Measurements from ENCODE around the gene KCNH8.

KCNH8 gene

DNA sequence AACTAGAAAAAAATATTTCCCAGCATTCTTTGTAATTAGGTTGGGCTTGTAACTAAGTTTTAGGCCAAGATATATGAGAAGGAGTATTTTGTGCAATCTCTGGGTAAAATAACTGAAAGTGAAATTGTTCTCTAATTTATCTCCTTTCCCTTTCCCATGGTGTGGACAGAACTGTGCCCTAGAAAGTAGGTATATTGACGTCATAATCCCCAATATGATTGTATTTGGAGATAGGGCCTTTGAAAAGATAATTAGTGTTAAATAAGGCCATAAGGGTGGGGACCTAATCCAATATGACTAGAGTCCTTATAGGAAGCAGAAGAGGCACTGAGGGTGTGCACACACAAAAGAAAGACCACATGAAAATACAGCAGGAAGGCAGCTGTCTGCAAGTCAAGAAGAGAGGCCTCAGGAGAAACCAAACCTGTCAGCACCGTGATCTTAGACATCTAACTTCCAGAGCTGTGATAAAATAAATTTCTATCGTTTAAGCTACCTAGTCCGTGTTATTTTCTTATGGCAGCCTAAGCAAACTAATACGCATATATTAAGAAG, 106.6 kb downstream of the KCNH8 start:
- Mint-ChIP-seq H3K4me1 (ENCODE audit: low read depth) (peaks cover 8% of the 10 kb centered on the region), H3K36me3 (ENCODE audit: low read depth) (no peaks in the 10 kb centered on the region), H3K9me3 (no peaks in the 10 kb centered on the region), H3K27ac (no peak overlapping the region), H3K4me3 (no peak overlapping the region), H3K27me3 (no peaks in the 10 kb centered on the region)

- Mint-ChIP-seq H3K4me1 (ENCODE audit: low read depth) (peaks cover 8% of the 10 kb centered on the region), H3K4me3 (no peak overlapping the region), H3K36me3 (ENCODE audit: low read depth) (no peaks in the 10 kb centered on the region), H3K27ac (no peak overlapping the region), H3K27me3 (no peaks in the 10 kb centered on the region), H3K9me3 (no peaks in the 10 kb centered on the region)
Measured at GRCh38 chr3:19256313-19256712, 108.0 kb downstream of the KCNH8 start.

DNA sequence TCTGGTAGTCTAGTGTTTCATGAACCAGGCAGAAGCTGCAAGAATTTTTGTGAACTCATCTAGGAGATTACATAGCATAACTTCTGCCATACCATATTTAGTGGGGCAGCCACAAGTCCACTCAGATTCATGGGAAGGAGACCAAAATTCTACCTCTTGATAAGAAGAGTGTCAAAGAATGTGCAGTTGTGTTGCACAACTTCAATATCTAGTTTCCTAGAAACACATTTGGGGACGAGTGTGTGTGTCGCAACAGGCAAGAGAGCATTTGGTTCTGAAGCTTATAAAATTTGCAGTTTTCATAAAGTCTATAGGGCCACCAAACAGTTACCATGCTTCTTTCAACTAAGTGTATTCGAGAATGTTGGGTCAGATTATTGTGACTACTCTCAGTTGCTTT, 115.3 kb downstream of the KCNH8 start:
- Mint-ChIP-seq H3K9me3 (no peaks in the 10 kb centered on the region), H3K4me3 (no peak overlapping the region), H3K4me1 (ENCODE audit: low read depth) (no peaks in the 10 kb centered on the region), H3K36me3 (ENCODE audit: low read depth) (no peaks in the 10 kb centered on the region), H3K27me3 (no peaks in the 10 kb centered on the region), H3K27ac (no peak overlapping the region)

DNA sequence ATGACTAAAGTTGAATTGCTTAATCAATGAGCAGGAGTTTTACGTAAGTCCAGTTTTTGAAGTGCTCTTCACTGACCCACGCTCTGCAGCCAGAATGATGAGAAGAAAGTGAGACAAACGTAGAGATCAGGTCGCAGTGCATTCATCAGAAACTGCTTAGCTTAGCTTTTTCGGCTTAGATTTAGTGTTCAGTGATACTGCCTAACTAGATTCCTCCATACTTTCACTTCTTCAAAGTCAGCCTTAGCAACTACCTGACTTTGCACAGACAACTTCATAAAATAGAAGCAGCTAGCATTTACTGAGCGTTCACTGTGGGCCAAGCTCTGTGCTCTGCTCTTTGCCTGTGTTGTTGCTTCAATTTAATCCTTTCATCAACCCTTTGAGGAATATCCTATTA, 116.1 kb downstream of the KCNH8 start:
- Mint-ChIP-seq H3K27me3 (no peaks in the 10 kb centered on the region), H3K9me3 (no peaks in the 10 kb centered on the region), H3K4me3 (no peak overlapping the region), H3K36me3 (ENCODE audit: low read depth) (no peaks in the 10 kb centered on the region), H3K4me1 (ENCODE audit: low read depth) (no peaks in the 10 kb centered on the region), H3K27ac (no peak overlapping the region)

DNA sequence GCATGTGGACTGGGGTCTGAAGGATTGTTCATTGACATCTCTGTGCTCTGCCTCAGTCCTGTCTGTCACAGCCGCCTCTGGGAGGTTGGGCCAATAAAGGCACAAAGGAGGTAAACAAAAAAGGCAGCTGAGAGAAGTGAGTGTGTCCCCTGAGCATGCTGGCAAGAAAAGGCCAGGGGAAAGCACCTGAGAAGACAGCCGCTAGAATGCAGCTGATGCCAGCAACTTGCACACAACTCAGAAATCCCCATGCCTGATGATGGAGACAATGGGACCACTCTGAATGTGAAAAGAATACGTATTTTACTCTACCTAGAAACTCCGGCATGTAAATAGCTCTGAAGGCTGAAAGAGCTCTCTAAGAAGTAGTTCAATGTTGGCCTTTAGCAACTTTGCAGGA, 118.7 kb downstream of the KCNH8 start:
- Mint-ChIP-seq H3K36me3 (ENCODE audit: low read depth) (no peaks in the 10 kb centered on the region), H3K4me3 (no peak overlapping the region), H3K27me3 (no peaks in the 10 kb centered on the region), H3K9me3 (no peaks in the 10 kb centered on the region), H3K4me1 (ENCODE audit: low read depth) (no peaks in the 10 kb centered on the region), H3K27ac (no peak overlapping the region)

GRCh38 chr3:19270481-19270880, 122.2 kb downstream of the KCNH8 start:
- H3K27me3 Mint-ChIP-seq = no peaks in the 10 kb centered on the region
- no peak overlapping the region for H3K27ac Mint-ChIP-seq
- no peak overlapping the region for H3K4me3 Mint-ChIP-seq
- no peaks in the 10 kb centered on the region for H3K9me3 Mint-ChIP-seq
- H3K36me3 Mint-ChIP-seq (ENCODE audit: low read depth) = no peaks in the 10 kb centered on the region
- no peaks in the 10 kb centered on the region for H3K4me1 Mint-ChIP-seq (ENCODE audit: low read depth)

DNA sequence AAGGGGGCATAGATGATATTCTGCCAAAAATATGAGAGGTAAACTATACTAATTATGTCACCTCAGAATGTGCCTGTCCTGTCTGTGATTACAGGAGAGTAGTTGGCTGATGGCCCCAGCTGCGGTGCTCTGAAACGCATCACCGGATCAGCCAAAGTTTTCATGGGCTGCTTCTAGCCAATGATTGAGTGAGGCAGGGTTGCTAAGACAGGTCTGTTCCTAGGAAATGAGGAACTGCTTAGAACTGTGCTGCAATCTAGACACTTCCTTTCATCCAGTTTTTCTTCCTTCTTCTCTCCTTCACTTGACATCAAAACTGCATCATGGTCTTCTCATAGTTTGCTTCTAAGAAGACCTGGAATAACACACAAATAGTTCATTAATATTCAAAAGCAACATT, 124.0 kb downstream of the KCNH8 start:
- Mint-ChIP-seq H3K9me3 (no peaks in the 10 kb centered on the region), H3K36me3 (ENCODE audit: low read depth) (no peaks in the 10 kb centered on the region), H3K4me3 (no peak overlapping the region), H3K4me1 (ENCODE audit: low read depth) (no peaks in the 10 kb centered on the region), H3K27me3 (no peaks in the 10 kb centered on the region), H3K27ac (no peak overlapping the region)

GRCh38 chr3:19273091-19273490, 124.8 kb downstream of the KCNH8 start:
- Mint-ChIP-seq H3K4me3 (no peak overlapping the region), H3K27me3 (no peaks in the 10 kb centered on the region), H3K27ac (no peak overlapping the region), H3K36me3 (ENCODE audit: low read depth) (no peaks in the 10 kb centered on the region), H3K9me3 (no peaks in the 10 kb centered on the region), H3K4me1 (ENCODE audit: low read depth) (no peaks in the 10 kb centered on the region)

DNA sequence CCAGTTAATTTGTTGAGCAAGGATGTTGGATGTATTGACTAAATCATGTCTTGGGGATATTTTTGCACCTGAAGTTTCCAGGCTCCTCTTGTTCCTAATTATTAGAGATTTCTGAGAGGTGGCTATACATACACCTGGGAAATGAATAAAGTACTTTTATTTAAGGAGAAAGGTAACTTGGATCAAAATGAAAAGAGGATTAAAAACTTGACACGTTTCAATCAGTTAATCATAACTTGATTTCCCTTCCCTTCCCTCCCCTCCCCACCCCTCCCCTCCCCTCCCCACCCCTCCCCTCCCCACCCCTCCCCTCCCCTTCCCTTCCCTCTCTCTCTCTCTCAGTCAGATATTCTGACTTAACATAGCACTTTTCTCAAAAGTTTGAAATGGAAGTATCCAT, 126.3 kb downstream of the KCNH8 start:
- H3K4me1 Mint-ChIP-seq (ENCODE audit: low read depth) = no peaks in the 10 kb centered on the region
- H3K36me3 Mint-ChIP-seq (ENCODE audit: low read depth) = no peaks in the 10 kb centered on the region
- no peak overlapping the region for H3K4me3 Mint-ChIP-seq
- no peak overlapping the region for H3K27ac Mint-ChIP-seq
- no peaks in the 10 kb centered on the region for H3K9me3 Mint-ChIP-seq
- H3K27me3 Mint-ChIP-seq = peaks cover 3% of the 10 kb centered on the region

GRCh38 chr3:19284974-19285373, 136.7 kb downstream of the KCNH8 start:
- Mint-ChIP-seq H3K9me3 (no peaks in the 10 kb centered on the region), H3K27me3 (no peaks in the 10 kb centered on the region), H3K36me3 (ENCODE audit: low read depth) (no peaks in the 10 kb centered on the region), H3K27ac (no peak overlapping the region), H3K4me3 (no peak overlapping the region), H3K4me1 (ENCODE audit: low read depth) (no peaks in the 10 kb centered on the region)

GRCh38 chr3:19293295-19293694, 145.0 kb downstream of the KCNH8 start:
- Mint-ChIP-seq H3K9me3 (no peaks in the 10 kb centered on the region), H3K27ac (no peak overlapping the region), H3K4me1 (ENCODE audit: low read depth) (no peaks in the 10 kb centered on the region), H3K27me3 (no peaks in the 10 kb centered on the region), H3K4me3 (no peak overlapping the region), H3K36me3 (ENCODE audit: low read depth) (no peaks in the 10 kb centered on the region)

DNA sequence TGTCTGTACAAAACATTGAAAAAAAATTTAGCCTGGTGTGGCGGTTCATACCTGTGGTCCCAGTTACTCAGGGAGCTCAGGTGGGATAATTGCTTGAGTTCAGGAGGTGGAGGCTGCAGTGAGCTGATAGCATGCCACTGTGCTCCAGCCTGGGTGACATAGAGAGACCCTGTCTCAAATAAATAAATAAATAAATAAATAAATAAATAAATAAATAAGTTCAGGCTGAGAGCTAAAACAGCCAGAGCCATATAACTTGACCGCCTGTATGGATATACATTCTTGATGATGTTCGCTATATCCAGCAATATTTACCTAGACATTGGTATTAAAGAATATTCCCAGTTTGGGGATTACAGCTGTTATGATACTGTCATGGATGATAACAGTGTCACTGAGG, 146.9 kb downstream of the KCNH8 start:
- H3K27ac Mint-ChIP-seq = no peak overlapping the region
- H3K4me1 Mint-ChIP-seq (ENCODE audit: low read depth) = no peaks in the 10 kb centered on the region
- H3K4me3 Mint-ChIP-seq = no peak overlapping the region
- H3K27me3 Mint-ChIP-seq = no peaks in the 10 kb centered on the region
- H3K36me3 Mint-ChIP-seq (ENCODE audit: low read depth) = no peaks in the 10 kb centered on the region
- no peaks in the 10 kb centered on the region for H3K9me3 Mint-ChIP-seq

- Mint-ChIP-seq H3K27me3 (no peaks in the 10 kb centered on the region), H3K36me3 (ENCODE audit: low read depth) (no peaks in the 10 kb centered on the region), H3K4me1 (ENCODE audit: low read depth) (no peaks in the 10 kb centered on the region), H3K27ac (no peak overlapping the region), H3K4me3 (no peak overlapping the region), H3K9me3 (no peaks in the 10 kb centered on the region)
Measured at GRCh38 chr3:19331931-19332330, 183.6 kb downstream of the KCNH8 start.

- Mint-ChIP-seq H3K36me3 (ENCODE audit: low read depth) (no peaks in the 10 kb centered on the region), H3K4me1 (ENCODE audit: low read depth) (no peaks in the 10 kb centered on the region), H3K9me3 (no peaks in the 10 kb centered on the region), H3K27me3 (no peaks in the 10 kb centered on the region), H3K27ac (no peak overlapping the region), H3K4me3 (no peak overlapping the region)
Measured at GRCh38 chr3:19334120-19334519, 185.8 kb downstream of the KCNH8 start.

- H3K4me3 Mint-ChIP-seq = no peak overlapping the region
- no peaks in the 10 kb centered on the region for H3K27me3 Mint-ChIP-seq
- H3K27ac Mint-ChIP-seq = no peak overlapping the region
- H3K36me3 Mint-ChIP-seq (ENCODE audit: low read depth) = no peaks in the 10 kb centered on the region
- H3K4me1 Mint-ChIP-seq (ENCODE audit: low read depth) = no peaks in the 10 kb centered on the region
- H3K9me3 Mint-ChIP-seq = no peaks in the 10 kb centered on the region
Measured at GRCh38 chr3:19338769-19339168, 190.5 kb downstream of the KCNH8 start.

DNA sequence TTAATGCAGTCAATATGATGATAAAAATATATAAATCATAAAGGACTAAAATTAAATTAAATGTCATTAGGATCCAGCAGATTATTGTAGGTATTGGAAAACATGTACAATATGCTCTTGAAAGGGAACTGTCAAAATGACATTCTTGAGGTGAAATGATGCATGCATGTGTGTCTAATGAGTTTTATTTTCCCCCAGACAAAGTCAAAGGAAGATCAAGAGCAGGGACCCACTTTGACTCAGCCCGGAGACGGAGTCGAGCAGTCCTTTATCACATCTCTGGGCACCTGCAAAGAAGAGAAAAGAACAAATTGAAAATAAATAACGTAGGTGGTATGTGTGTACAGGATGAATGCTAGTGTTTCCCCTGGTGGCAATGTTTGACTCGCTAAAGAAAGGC, 194.1 kb downstream of the KCNH8 start:
- Mint-ChIP-seq H3K27ac (no peak overlapping the region), H3K9me3 (no peaks in the 10 kb centered on the region), H3K36me3 (ENCODE audit: low read depth) (no peaks in the 10 kb centered on the region), H3K4me3 (no peak overlapping the region), H3K27me3 (no peaks in the 10 kb centered on the region), H3K4me1 (ENCODE audit: low read depth) (peaks cover 5% of the 10 kb centered on the region)

All from stimulated activated naive CD8-positive, alpha-beta T cell treated with anti-CD3 and anti-CD28 coated beads, Interleukin-15, Interleukin-2, amounts not matched to agents 100 ng/mL and 50 ng/mL, for 24 hours (primary cell).